Tibial nerve (tissue), 4 donors: ENCODE data around the gene ASB16. TPM values are rescaled to one million over a fixed set of nuclear protein-coding genes. Genes with fewer than 3 reads are reported as not detected.

Experiments used
- DNase-seq, 2 donors: peaks; one replicate each; pipeline ENCODE4 v3.0.0-alpha.2; 2019; ENCODE audit warnings: low spot score in 2 of 2
- H3K27ac ChIP-seq, 4 donors: fragments of 200-600 bp; sonication (generic) in 3 of 4; one replicate each; pipeline ENCODE4 v1.5.1; 2017 to 2019; ENCODE audit warnings: mild to moderate bottlenecking in 1 of 4
- H3K27me3 ChIP-seq, 2 donors: fragments of 200-600 bp; sonication (generic) in 1 of 2; one replicate each; pipeline versions ENCODE4 v1.5.1 to v1.6.0; 2017 to 2019
- H3K36me3 ChIP-seq, 3 donors: fragments of 200-600 bp; sonication (generic); one replicate each; pipeline ENCODE4 v1.5.1; 2018 to 2019
- H3K4me1 ChIP-seq, 4 donors: fragments of 200-600 bp; sonication (generic) in 3 of 4; one replicate each; pipeline ENCODE4 v1.5.1; 2017 to 2019
- H3K4me3 ChIP-seq, 4 donors: fragments of 200-600 bp; sonication (generic) in 3 of 4; one replicate each; pipeline ENCODE4 v1.5.1; 2017 to 2019; ENCODE audit warnings: mild to moderate bottlenecking in 1 of 4, moderate library complexity in 1 of 4
- H3K9me3 ChIP-seq, 4 donors: fragments of 200-600 bp; sonication (generic) in 3 of 4; one replicate each; pipeline ENCODE4 v1.5.1; 2017 to 2019
- CTCF ChIP-seq, 5 experiments: fragments of 200-600 bp in 3 of 5; fragments of 450-650 bp in 2 of 5; sonication (generic) in 3 of 5; IDR thresholded peaks; one replicate each; pipeline ENCODE4 v1.5.1; 2016 to 2019; ENCODE audit warnings: antibody characterized with exemption in 5 of 5, mild to moderate bottlenecking in 3 of 5, moderate library complexity in 2 of 5
- EP300 ChIP-seq, 2 donors: sonication (generic); formaldehyde crosslinking; IDR thresholded peaks; one replicate each; pipeline ENCODE4 v1.6.1; 2017; ENCODE audit warnings: antibody characterized with exemption in 2 of 2, mild to moderate bottlenecking in 1 of 2
- POLR2A ChIP-seq, 2 donors: fragments of 450-650 bp; IDR thresholded peaks; one replicate each; pipeline ENCODE4 v1.6.1; 2017; ENCODE audit warnings: antibody characterized with exemption in 2 of 2, mild to moderate bottlenecking in 2 of 2, moderate library complexity in 2 of 2
- WGBS, 2 donors: methylation state at CpG; one replicate each; pipeline ENCODE4 v1.1.5; 2018; 5-methylcytosine and 5-hydroxymethylcytosine counted together
- total RNA-seq, 4 donors: library from RNA; depleted of rRNA; stranded (reverse); fragments of >200 nt; gene quantifications; one replicate each; pipeline ENCODE4 v1.1.0, GENCODE V29; 2016

The ASB16 gene
- total RNA-seq, 4 donors from 2014 or later = 2.7 TPM; not detected in 3

GRCh38 chr17:44152875-44153274, 17.6 kb upstream of the ASB16 start:
- Histone ChIP-seq H3K4me3 (no peak overlapping the region), H3K9me3 (no peaks in the 10 kb centered on the region), H3K4me1 (peaks cover 0 to 8% (median 0%) of the 10 kb centered on the region in 4 donors), H3K27me3 (no peaks in the 10 kb centered on the region), H3K27ac (no peak overlapping the region), H3K36me3 (peaks cover 0 to 9% (median 0%) of the 10 kb centered on the region in 3 donors)
- 96 to 98% methylated on average over 4 of the region's 4 CpGs for WGBS, 2 donors
- DNase-seq = no peak
- no peak for TF ChIP-seq EP300 (IDR thresholded peaks at IDR 0.05)

GRCh38 chr17:44155488-44155887, 15.0 kb upstream of the ASB16 start:
- Histone ChIP-seq H3K4me3 (no peak overlapping the region), H3K9me3 (no peaks in the 10 kb centered on the region), H3K4me1 (no peaks in the 10 kb centered on the region), H3K27ac (no peak overlapping the region), H3K27me3 (no peaks in the 10 kb centered on the region), H3K36me3 (no peaks in the 10 kb centered on the region)
- 87 to 90% methylated on average over 2 of the region's 2 CpGs for WGBS, 2 donors
- TF ChIP-seq EP300 (IDR thresholded peaks at IDR 0.05) (no peak), POLR2A (IDR thresholded peaks at IDR 0.05) (no peak), CTCF (IDR thresholded peaks at IDR 0.05) (no peak)
- DNase-seq = no peak

GRCh38 chr17:44159519-44160210, 10.8 kb upstream of the ASB16 start:
- no peak for DNase-seq
- no peaks in the 10 kb centered on the region for H3K27me3 ChIP-seq
- H3K9me3 ChIP-seq = no peaks in the 10 kb centered on the region
- WGBS, 2 donors = 85 to 89% methylated on average over 15 of the region's 15 CpGs
- no peak overlapping the region for H3K27ac ChIP-seq
- TF ChIP-seq POLR2A (IDR thresholded peaks at IDR 0.05) (no peak), EP300 (IDR thresholded peaks at IDR 0.05) (no peak), CTCF (IDR thresholded peaks at IDR 0.05) (no peak)
- no peaks in the 10 kb centered on the region for H3K36me3 ChIP-seq
- no peaks in the 10 kb centered on the region for H3K4me1 ChIP-seq
- no peak overlapping the region for H3K4me3 ChIP-seq

- no peak for TF ChIP-seq EP300 (IDR thresholded peaks at IDR 0.05)
- TF ChIP-seq POLR2A (IDR thresholded peaks at IDR 0.05) = no peak
- no peak for TF ChIP-seq CTCF (IDR thresholded peaks at IDR 0.05)
- WGBS, 2 donors = 87 to 88% methylated on average over 1 of the region's 1 CpG
- no peak for DNase-seq
- Histone ChIP-seq H3K27ac (no peak overlapping the region), H3K4me1 (peaks cover 0 to 9% (median 1%) of the 10 kb centered on the region in 4 donors), H3K27me3 (no peaks in the 10 kb centered on the region), H3K9me3 (no peaks in the 10 kb centered on the region), H3K4me3 (no peak overlapping the region), H3K36me3 (no peaks in the 10 kb centered on the region)
These were observed 6.0 kb upstream of the ASB16 start for GRCh38 chr17:44164476-44164875.

- no peak for TF ChIP-seq POLR2A (IDR thresholded peaks at IDR 0.05)
- no peak for TF ChIP-seq CTCF (IDR thresholded peaks at IDR 0.05)
- TF ChIP-seq EP300 (IDR thresholded peaks at IDR 0.05) = no peak
- Histone ChIP-seq H3K4me3 (no peak overlapping the region), H3K36me3 (no peaks in the 10 kb centered on the region), H3K27me3 (no peaks in the 10 kb centered on the region), H3K4me1 (peaks cover 0 to 21% (median 4%) of the 10 kb centered on the region in 4 donors), H3K27ac (no peak overlapping the region), H3K9me3 (no peaks in the 10 kb centered on the region)
- WGBS, 2 donors = 82 to 85% methylated on average over 6 to 7 of the region's 7 CpGs
- no peak for DNase-seq
These were observed 3.2 kb upstream of the ASB16 start for GRCh38 chr17:44167181-44167861.
